ENCODE data around the gene METTL27. TPM values are rescaled to one million over a fixed set of nuclear protein-coding genes. Genes with fewer than 3 reads are reported as not detected.
"Not testable (repeated sequence)": the region's sequence is repeated elsewhere in the genome, so short reads cannot be mapped to it uniquely, and the experiment has no call there.

The METTL27 gene
- total RNA-seq, 2 experiments from 2014 or later = 0.21 TPM; not detected in 1

GRCh38 chr7:73787786-73788048 lies 54.6 kb downstream of the METTL27 start:
- POLR2A ChIA-PET, CTCF ChIA-PET: not testable (repeated sequence)

DNA sequence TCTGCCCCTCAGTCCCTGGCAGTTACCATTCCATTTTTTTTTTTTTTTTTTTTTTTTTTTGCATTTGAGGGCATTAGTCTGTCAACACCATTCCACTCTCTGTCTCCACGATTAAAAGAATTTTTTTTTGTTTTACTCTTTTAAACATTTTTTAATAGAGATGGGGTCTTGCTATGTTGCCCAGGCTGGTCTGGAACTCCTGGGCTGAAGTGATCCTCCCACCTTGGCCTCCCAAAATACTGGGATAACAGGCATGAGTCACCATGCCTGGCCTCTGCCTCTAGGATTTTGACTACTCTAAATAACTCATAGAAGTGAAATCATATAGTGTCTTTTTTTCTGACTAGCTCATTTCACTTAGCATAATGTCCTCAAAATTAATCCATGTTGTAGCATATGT lies 55.7 kb downstream of the METTL27 start:
- CTCF ChIA-PET = no interaction called here
- POLR2A ChIA-PET = no interaction called here

Other genes with a start within 250 kb of the METTL27 start
- gene MLXIPL, start 218.0 kb downstream of the METTL27 start, total RNA-seq = not detected
- gene VPS37D, start 174.7 kb downstream of the METTL27 start, total RNA-seq = under 1 TPM; 0.13 to 0.23 TPM
- gene DNAJC30, start 159.1 kb downstream of the METTL27 start, total RNA-seq = 10 to 100 TPM in 1 of 2 experiments, 1 to 10 TPM in 1; 9.3 to 11.0 TPM
- 100 to 1,000 TPM; 109 to 112 TPM for gene BUD23, start 158.9 kb downstream of the METTL27 start, total RNA-seq
- 10 to 100 TPM; 22.2 to 24.1 TPM for gene STX1A, start 122.8 kb downstream of the METTL27 start, total RNA-seq
- gene ABHD11, start 103.7 kb downstream of the METTL27 start, total RNA-seq = 10 to 100 TPM; 26.1 to 26.6 TPM
- not detected for gene CLDN3, start 72.2 kb downstream of the METTL27 start, total RNA-seq
- not detected for gene CLDN4, start 11.5 kb downstream of the METTL27 start, total RNA-seq
- not detected for gene TMEM270, start 18.6 kb upstream of the METTL27 start, total RNA-seq
- under 1 TPM in 1 of 2 experiments, not detected in 1; 0.06 TPM for gene ELN, start 185.7 kb upstream of the METTL27 start, total RNA-seq
- gene LIMK1, start 241.3 kb upstream of the METTL27 start, total RNA-seq = 10 to 100 TPM; 28.8 to 29.1 TPM